ENCODE measurements around the gene ATP5F1E.

GRCh38 chr20:59007665-59008511 lies 24.2 kb downstream of the ATP5F1E start:
- TF ChIP-seq POLR2A (IDR thresholded peaks at IDR 0.05): no peak
- no peak for TF ChIP-seq CTCF (IDR thresholded peaks at IDR 0.05 in 4 of 5, conservative IDR thresholded peaks at IDR 0.05 in 1 of 5)

Data from gastrocnemius medialis (tissue), 4 donors.